Keratinocyte (primary cell): ENCODE measurements around the gene MAPK14.

Source experiments
- EZH2 ChIP-seq: IDR thresholded peaks from one replicate; pipeline ENCODE4 v1.6.1; 2012; ENCODE audit warnings: inconsistent platforms, mild to moderate bottlenecking, low read length, moderate library complexity
- TF ChIP-seq, protein P1 (sequence below), 3 experiments: IDR thresholded peaks in 1 of 3; conservative IDR thresholded peaks in 1 of 3; optimal IDR thresholded peaks in 1 of 3; 2 replicates in 2 of 3; 3 replicates in 1 of 3; pipeline versions ENCODE3 to v1.5.1; 2011; ENCODE audit warnings: low read length in 3 of 3, mild to moderate bottlenecking in 3 of 3, moderate library complexity in 2 of 3, control low read depth in 1 of 3, inconsistent platforms in 1 of 3; ENCODE audit not compliant: insufficient read depth in 2 of 3; ENCODE audit errors: extremely low read depth in 1 of 3

DNA sequence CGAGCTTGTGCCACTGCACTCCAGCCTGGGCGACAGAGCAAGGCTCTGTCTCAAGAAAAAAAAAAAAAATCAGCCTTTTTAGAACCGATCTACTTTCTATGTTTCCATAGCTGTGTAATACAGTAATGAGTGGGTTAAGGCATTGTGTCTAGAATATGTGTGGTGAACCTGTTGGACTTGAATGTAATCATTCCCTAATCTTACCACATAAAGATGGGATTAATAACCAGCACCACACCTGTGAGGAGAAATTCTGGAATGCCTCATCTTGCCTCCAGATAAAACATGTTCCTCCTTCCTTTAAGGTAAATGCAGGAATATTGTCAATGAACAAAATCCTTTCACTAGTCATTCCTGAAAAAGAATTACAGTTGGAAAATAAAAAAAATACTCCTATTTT lies 43.7 kb downstream of the MAPK14 start:
- TF ChIP-seq, protein P1, sequence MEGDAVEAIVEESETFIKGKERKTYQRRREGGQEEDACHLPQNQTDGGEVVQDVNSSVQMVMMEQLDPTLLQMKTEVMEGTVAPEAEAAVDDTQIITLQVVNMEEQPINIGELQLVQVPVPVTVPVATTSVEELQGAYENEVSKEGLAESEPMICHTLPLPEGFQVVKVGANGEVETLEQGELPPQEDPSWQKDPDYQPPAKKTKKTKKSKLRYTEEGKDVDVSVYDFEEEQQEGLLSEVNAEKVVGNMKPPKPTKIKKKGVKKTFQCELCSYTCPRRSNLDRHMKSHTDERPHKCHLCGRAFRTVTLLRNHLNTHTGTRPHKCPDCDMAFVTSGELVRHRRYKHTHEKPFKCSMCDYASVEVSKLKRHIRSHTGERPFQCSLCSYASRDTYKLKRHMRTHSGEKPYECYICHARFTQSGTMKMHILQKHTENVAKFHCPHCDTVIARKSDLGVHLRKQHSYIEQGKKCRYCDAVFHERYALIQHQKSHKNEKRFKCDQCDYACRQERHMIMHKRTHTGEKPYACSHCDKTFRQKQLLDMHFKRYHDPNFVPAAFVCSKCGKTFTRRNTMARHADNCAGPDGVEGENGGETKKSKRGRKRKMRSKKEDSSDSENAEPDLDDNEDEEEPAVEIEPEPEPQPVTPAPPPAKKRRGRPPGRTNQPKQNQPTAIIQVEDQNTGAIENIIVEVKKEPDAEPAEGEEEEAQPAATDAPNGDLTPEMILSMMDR (optimal IDR thresholded peaks at IDR 0.05 in 1 of 3, IDR thresholded peaks at IDR 0.05 in 1 of 3, conservative IDR thresholded peaks at IDR 0.05 in 1 of 3; ENCODE audit: extremely low read depth in 1 of 3, insufficient read depth in 2 of 3, low read length in 3 of 3), result no peak
- no peak for TF ChIP-seq EZH2
